ENCODE measurements around the gene TFRC. TPM values are rescaled to one million over a fixed set of nuclear protein-coding genes. Genes with fewer than 3 reads are reported as not detected.
"Not testable (repeated sequence)": the region's sequence is repeated elsewhere in the genome, so short reads cannot be mapped to it uniquely, and the experiment has no call there.

Gene TFRC
- total RNA-seq, 2 donors from 2014 or later, result 132 to 282 TPM

- TF ChIP-seq, protein P1, sequence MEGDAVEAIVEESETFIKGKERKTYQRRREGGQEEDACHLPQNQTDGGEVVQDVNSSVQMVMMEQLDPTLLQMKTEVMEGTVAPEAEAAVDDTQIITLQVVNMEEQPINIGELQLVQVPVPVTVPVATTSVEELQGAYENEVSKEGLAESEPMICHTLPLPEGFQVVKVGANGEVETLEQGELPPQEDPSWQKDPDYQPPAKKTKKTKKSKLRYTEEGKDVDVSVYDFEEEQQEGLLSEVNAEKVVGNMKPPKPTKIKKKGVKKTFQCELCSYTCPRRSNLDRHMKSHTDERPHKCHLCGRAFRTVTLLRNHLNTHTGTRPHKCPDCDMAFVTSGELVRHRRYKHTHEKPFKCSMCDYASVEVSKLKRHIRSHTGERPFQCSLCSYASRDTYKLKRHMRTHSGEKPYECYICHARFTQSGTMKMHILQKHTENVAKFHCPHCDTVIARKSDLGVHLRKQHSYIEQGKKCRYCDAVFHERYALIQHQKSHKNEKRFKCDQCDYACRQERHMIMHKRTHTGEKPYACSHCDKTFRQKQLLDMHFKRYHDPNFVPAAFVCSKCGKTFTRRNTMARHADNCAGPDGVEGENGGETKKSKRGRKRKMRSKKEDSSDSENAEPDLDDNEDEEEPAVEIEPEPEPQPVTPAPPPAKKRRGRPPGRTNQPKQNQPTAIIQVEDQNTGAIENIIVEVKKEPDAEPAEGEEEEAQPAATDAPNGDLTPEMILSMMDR (IDR thresholded peaks at IDR 0.05), result no peak
- no peaks in the 10 kb centered on the region for H3K36me3 ChIP-seq
- DNase-seq, result no peak
- peak overlapping the region; percentile 87 for H3K4me3 ChIP-seq
- no peaks in the 10 kb centered on the region for H3K27me3 ChIP-seq
- intact Hi-C loops (cut with DNase I), result no loop called here
- H3K27ac ChIP-seq, result no peak overlapping the region
- H3K9me3 ChIP-seq, result no peaks in the 10 kb centered on the region
- peaks cover 6% of the 10 kb centered on the region for H3K4me1 ChIP-seq
- peak overlapping the region; percentile 17 to 99 for H3K9ac ChIP-seq (ENCODE audit: low read depth in 2 of 2, low read length in 2 of 2)
These were observed 2.2 kb downstream of the TFRC start for GRCh38 chr3:196079682-196080081.

GRCh38 chr3:196075013-196075412 is 6.9 kb downstream of the TFRC start:
- intact Hi-C loops (cut with DNase I), result no loop called here
- H3K27ac ChIP-seq, result no peak overlapping the region
- DNase-seq, result no peak
- no peak overlapping the region for H3K4me3 ChIP-seq
- TF ChIP-seq, protein P1 (IDR thresholded peaks at IDR 0.05), result no peak
- H3K36me3 ChIP-seq, result peaks cover 6% of the 10 kb centered on the region
- H3K9ac ChIP-seq (ENCODE audit: low read depth in 2 of 2, low read length in 2 of 2), result no peak overlapping the region
- H3K27me3 ChIP-seq, result no peaks in the 10 kb centered on the region
- H3K4me1 ChIP-seq, result peaks cover 1% of the 10 kb centered on the region
- H3K9me3 ChIP-seq, result no peaks in the 10 kb centered on the region

- H3K4me3 ChIP-seq, result no peak overlapping the region
- TF ChIP-seq, protein P1 (IDR thresholded peaks at IDR 0.05), result peak; percentile 65
- no peak overlapping the region for H3K9ac ChIP-seq (ENCODE audit: low read depth in 2 of 2, low read length in 2 of 2)
- no peaks in the 10 kb centered on the region for H3K4me1 ChIP-seq
- intact Hi-C loops (cut with DNase I), result loop anchor here (2.0 kb wide), 1 partner anchor 123 kb away; no protein-coding TSS in a partner anchor
- DNase-seq, result peak; percentile 70
- no peaks in the 10 kb centered on the region for H3K9me3 ChIP-seq
- no peaks in the 10 kb centered on the region for H3K27me3 ChIP-seq
- H3K27ac ChIP-seq, result no peak overlapping the region
- H3K36me3 ChIP-seq, result peaks cover 6% of the 10 kb centered on the region
These were observed 8.6 kb downstream of the TFRC start for GRCh38 chr3:196073255-196073753.

- H3K36me3 ChIP-seq, result peaks cover 11% of the 10 kb centered on the region
- intact Hi-C loops (cut with DNase I), result loop anchor here (2.0 kb wide), 1 partner anchor 124 kb away; no protein-coding TSS in a partner anchor
- TF ChIP-seq, protein P1 (IDR thresholded peaks at IDR 0.05), result no peak
- H3K27me3 ChIP-seq, result no peaks in the 10 kb centered on the region
- H3K4me3 ChIP-seq, result no peak overlapping the region
- no peaks in the 10 kb centered on the region for H3K9me3 ChIP-seq
- H3K4me1 ChIP-seq, result no peaks in the 10 kb centered on the region
- H3K9ac ChIP-seq (ENCODE audit: low read depth in 2 of 2, low read length in 2 of 2), result no peak overlapping the region
- no peak overlapping the region for H3K27ac ChIP-seq
- DNase-seq, result no peak
These were observed 9.6 kb downstream of the TFRC start for GRCh38 chr3:196072313-196072712.

GRCh38 chr3:196068812-196069211 is 13.1 kb downstream of the TFRC start:
- H3K27me3 ChIP-seq; H3K4me3 ChIP-seq; H3K9ac ChIP-seq (ENCODE audit: low read depth in 2 of 2, low read length in 2 of 2); H3K27ac ChIP-seq; H3K9me3 ChIP-seq; H3K4me1 ChIP-seq; DNase-seq; intact Hi-C loops (cut with DNase I): not testable (repeated sequence)
- peaks cover 37% of the 10 kb centered on the region for H3K36me3 ChIP-seq

- intact Hi-C loops (cut with DNase I), result no loop called here
- TF ChIP-seq, protein P1 (IDR thresholded peaks at IDR 0.05), result no peak
- no peak for DNase-seq
- no peaks in the 10 kb centered on the region for H3K4me1 ChIP-seq
- peaks cover 40% of the 10 kb centered on the region for H3K36me3 ChIP-seq
- no peak overlapping the region for H3K4me3 ChIP-seq
- no peaks in the 10 kb centered on the region for H3K27me3 ChIP-seq
- no peaks in the 10 kb centered on the region for H3K9me3 ChIP-seq
- H3K27ac ChIP-seq, result no peak overlapping the region
- no peak overlapping the region for H3K9ac ChIP-seq (ENCODE audit: low read depth in 2 of 2, low read length in 2 of 2)
These were observed 14.5 kb downstream of the TFRC start for GRCh38 chr3:196067439-196067838.

Measured in colonic mucosa (tissue), 4 donors.